ENCODE data around the gene WNT3A.

- no peak for TF ChIP-seq CTCF (IDR thresholded peaks at IDR 0.05)
- TF ChIP-seq POLR2AphosphoS5 (IDR thresholded peaks at IDR 0.05): no peak
Observed at GRCh38 chr1:228064741-228065542, 58.1 kb downstream of the WNT3A start.
